Astrocyte (in vitro differentiated cells and primary cell): ENCODE data around the gene WDR93.

Experiments
- EZH2 ChIP-seq: IDR thresholded peaks from 2 replicates; pipeline ENCODE4 v1.6.1; 2012; ENCODE audit warnings: mild to moderate bottlenecking, low read length, inconsistent platforms; ENCODE audit not compliant: insufficient read depth
- TF ChIP-seq, protein P1 (sequence below): IDR thresholded peaks from 2 replicates; pipeline ENCODE4 v1.5.1; 2011; ENCODE audit warnings: low read depth, mild to moderate bottlenecking, inconsistent platforms, low read length, moderate library complexity; ENCODE audit not compliant: insufficient read depth

DNA sequence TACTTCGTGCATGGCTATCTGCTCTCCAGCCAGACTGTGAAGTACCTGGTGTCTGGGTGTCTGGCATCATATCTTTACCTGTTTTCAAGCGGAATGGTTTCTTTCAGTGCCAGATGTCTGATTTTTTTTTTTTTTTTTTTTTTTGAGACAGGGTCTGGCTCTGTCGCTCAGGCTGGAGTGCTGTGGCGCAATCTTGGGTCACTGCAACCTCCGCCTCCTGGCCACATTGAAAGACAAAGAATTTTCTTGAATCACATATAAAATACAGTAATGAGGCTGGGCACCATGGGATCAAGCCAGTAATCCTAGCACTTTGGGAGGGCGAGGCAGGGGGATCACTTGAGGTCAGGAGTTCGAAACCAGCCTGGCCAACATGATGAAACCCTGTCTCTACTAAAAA lies 63.2 kb downstream of the WDR93 start:
- TF ChIP-seq, protein P1, sequence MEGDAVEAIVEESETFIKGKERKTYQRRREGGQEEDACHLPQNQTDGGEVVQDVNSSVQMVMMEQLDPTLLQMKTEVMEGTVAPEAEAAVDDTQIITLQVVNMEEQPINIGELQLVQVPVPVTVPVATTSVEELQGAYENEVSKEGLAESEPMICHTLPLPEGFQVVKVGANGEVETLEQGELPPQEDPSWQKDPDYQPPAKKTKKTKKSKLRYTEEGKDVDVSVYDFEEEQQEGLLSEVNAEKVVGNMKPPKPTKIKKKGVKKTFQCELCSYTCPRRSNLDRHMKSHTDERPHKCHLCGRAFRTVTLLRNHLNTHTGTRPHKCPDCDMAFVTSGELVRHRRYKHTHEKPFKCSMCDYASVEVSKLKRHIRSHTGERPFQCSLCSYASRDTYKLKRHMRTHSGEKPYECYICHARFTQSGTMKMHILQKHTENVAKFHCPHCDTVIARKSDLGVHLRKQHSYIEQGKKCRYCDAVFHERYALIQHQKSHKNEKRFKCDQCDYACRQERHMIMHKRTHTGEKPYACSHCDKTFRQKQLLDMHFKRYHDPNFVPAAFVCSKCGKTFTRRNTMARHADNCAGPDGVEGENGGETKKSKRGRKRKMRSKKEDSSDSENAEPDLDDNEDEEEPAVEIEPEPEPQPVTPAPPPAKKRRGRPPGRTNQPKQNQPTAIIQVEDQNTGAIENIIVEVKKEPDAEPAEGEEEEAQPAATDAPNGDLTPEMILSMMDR = no peak
- TF ChIP-seq EZH2 = no peak
